K562 (cell line): ENCODE measurements around the gene C16orf74. TPM values are rescaled to one million over a fixed set of nuclear protein-coding genes. Genes with fewer than 3 reads are reported as not detected.

Experiments used
- ATAC-seq: fragments of 200-7000 bp; cut with Tn5 transposase; 3 replicates; pipeline ENCODE4 v1.9.1; 2020; ENCODE audit warnings: moderate library complexity
- BruUV-seq: library from RNA; stranded (reverse); fragments of 400-500 nt; replicated peaks from 2 replicates; lab custom pipeline; 2021; lab: Mats Ljungman, UMichigan
- CTCF ChIA-PET: fragments of 300-600 bp; formaldehyde crosslinking; extraction: SDS; loops from one replicate; lab custom pipeline; 2021; ENCODE audit warnings: low intra/inter-chr PET ratio; lab: Yijun Ruan, JAX
- POLR2A ChIA-PET: fragments of 300-600, 350-650 bp; sonication (Branson Sonifier 250); formaldehyde crosslinking; extraction: SDS; loops from one replicate; lab custom pipeline; 2021; ENCODE audit warnings: antibody characterized with exemption, inconsistent platforms; lab: Yijun Ruan, JAX
- DNase-seq, 4 experiments: peaks; one replicate each; pipeline versions ENCODE4 v3.0.0 to v3.0.0-alpha.2; 2011 to 2018; ENCODE audit warnings: low spot score in 3 of 4, mixed read lengths in 3 of 4; ENCODE audit errors: extremely low read depth in 1 of 4
- FAIRE-seq: peaks from 2 replicates; lab custom pipeline; 2011; peaks lifted over from hg19 to GRCh38; lab: Jason Lieb, UNC
- H2AFZ ChIP-seq: 2 replicates; pipeline ENCODE4 v1.6.0; 2011; ENCODE audit warnings: low read depth, low read length, control low read depth, inconsistent platforms
- H3K27ac ChIP-seq: fragments of 200-600 bp; 3 replicates; pipeline ENCODE4 v1.8.0; 2011; ENCODE audit warnings: low read depth, mild to moderate bottlenecking, control low read depth, inconsistent platforms, low read length, moderate library complexity, mixed read lengths; ENCODE audit errors: extremely low read depth
- H3K27me3 ChIP-seq, 2 experiments: fragments of 300-600 bp in 1 of 2; 2 replicates in 1 of 2; 3 replicates in 1 of 2; pipeline versions ENCODE4 v1.6.0 to v1.8.0; 2011; ENCODE audit warnings: inconsistent platforms in 2 of 2, low read length in 2 of 2, mild to moderate bottlenecking in 1 of 2, mixed read lengths in 1 of 2, moderate library complexity in 1 of 2; ENCODE audit not compliant: control insufficient read depth in 2 of 2, insufficient read depth in 2 of 2
- H3K36me3 ChIP-seq: fragments of 300-600 bp; 3 replicates; pipeline ENCODE4 v1.8.0; 2011; ENCODE audit warnings: mild to moderate bottlenecking, low read length, inconsistent platforms; ENCODE audit not compliant: control insufficient read depth, insufficient read depth
- H3K4me1 ChIP-seq, 2 experiments: fragments of 200-600 bp in 1 of 2; replicated peaks in 1 of 2; 2 replicates in 1 of 2; 3 replicates in 1 of 2; pipeline versions ENCODE4 v1.5.1 to v1.8.0; 2011; ENCODE audit warnings: inconsistent platforms in 2 of 2, low read length in 2 of 2, mild to moderate bottlenecking in 1 of 2, mixed read lengths in 1 of 2, moderate library complexity in 1 of 2; ENCODE audit not compliant: control insufficient read depth in 2 of 2, insufficient read depth in 2 of 2
- H3K4me2 ChIP-seq: 2 replicates; pipeline ENCODE4 v1.6.1; 2011; ENCODE audit warnings: low read length, control low read depth, inconsistent platforms, mixed read lengths; ENCODE audit not compliant: insufficient read depth
- H3K4me3 ChIP-seq: fragments of 200-600 bp; sonication (generic), shearing (Covaris generic); 2 replicates; pipeline ENCODE4 v1.5.1; 2016; ENCODE audit warnings: control low read depth, inconsistent platforms
- H3K79me2 ChIP-seq: fragments of 200-600 bp; 3 replicates; pipeline ENCODE4 v1.8.0; 2011; ENCODE audit warnings: low read length, inconsistent platforms; ENCODE audit not compliant: control insufficient read depth, insufficient read depth
- H3K9ac ChIP-seq, 2 experiments: 2 replicates each; pipeline versions ENCODE4 v1.6.0 to v1.6.1; 2011; ENCODE audit warnings: low read depth in 2 of 2, low read length in 2 of 2, control low read depth in 1 of 2, inconsistent platforms in 1 of 2, mild to moderate bottlenecking in 1 of 2, mixed read lengths in 1 of 2; ENCODE audit not compliant: insufficient read depth in 1 of 2
- H3K9me1 ChIP-seq: one replicate; pipeline ENCODE4 v1.6.0; 2011; ENCODE audit warnings: inconsistent platforms, mild to moderate bottlenecking, low read length, moderate library complexity; ENCODE audit not compliant: control insufficient read depth, insufficient read depth
- H3K9me3 ChIP-seq: replicated peaks from 2 replicates; pipeline ENCODE4 v1.5.1; 2011; ENCODE audit warnings: low read depth, low read length, inconsistent platforms; ENCODE audit not compliant: control insufficient read depth, insufficient read depth
- H4K20me1 ChIP-seq: replicated peaks from 2 replicates; pipeline ENCODE4 v1.6.1; 2011; ENCODE audit warnings: low read length, inconsistent platforms, mixed read lengths; ENCODE audit not compliant: control insufficient read depth, insufficient read depth
- BCLAF1 ChIP-seq, 2 experiments: fragments of 450-650 bp in 1 of 2; IDR thresholded peaks; 2 replicates each; pipeline ENCODE4 v1.6.1; 2011 to 2017; ENCODE audit warnings: low read depth in 2 of 2, antibody characterized with exemption in 1 of 2, borderline replicate concordance in 1 of 2, low read length in 1 of 2, mild to moderate bottlenecking in 1 of 2, mixed read lengths in 1 of 2; ENCODE audit not compliant: control insufficient read depth in 1 of 2
- BDP1 ChIP-seq: IDR thresholded peaks from 3 replicates; pipeline ENCODE4 v1.6.1; 2011; ENCODE audit not compliant: insufficient read length, insufficient read depth
- ILK ChIP-seq: fragments of 450-650 bp; IDR thresholded peaks from 2 replicates; pipeline ENCODE4 v1.6.1; 2016; ENCODE audit warnings: missing genetic modification characterization, low read depth, mild to moderate bottlenecking, missing compliant biosample characterization, moderate library complexity, borderline replicate concordance
- MYBL2 ChIP-seq, 2 experiments: fragments of 450-650 bp in 1 of 2; sonication (generic) in 1 of 2; formaldehyde crosslinking in 1 of 2; IDR thresholded peaks; 2 replicates each; pipeline versions ENCODE4 v1.6.1 to v1.8.1; 2017 to 2022; ENCODE audit warnings: borderline replicate concordance in 1 of 2, inconsistent platforms in 1 of 2, low read depth in 1 of 2, mild to moderate bottlenecking in 1 of 2, missing genetic modification reagents in 1 of 2, moderate library complexity in 1 of 2
- NR1H2 ChIP-seq: sonication (generic); formaldehyde crosslinking; IDR thresholded peaks from 2 replicates; pipeline ENCODE4 v1.4.0; 2020; ENCODE audit warnings: mild to moderate bottlenecking, missing genetic modification reagents
- TAF1 ChIP-seq: IDR thresholded peaks from 2 replicates; pipeline ENCODE4 v1.6.1; 2011; ENCODE audit warnings: mild to moderate bottlenecking, low read length, moderate library complexity; ENCODE audit not compliant: insufficient read depth, control insufficient read depth, severe bottlenecking; ENCODE audit errors: extremely low read depth
- TRIM24 ChIP-seq, 2 experiments: fragments of 450-650 bp; IDR thresholded peaks; 2 replicates each; pipeline ENCODE4 v1.6.1; 2016
- ZNF121 ChIP-seq: sonication (generic); formaldehyde crosslinking; conservative IDR thresholded peaks from 2 replicates; pipeline ENCODE4 v1.8.0; 2022; ENCODE audit warnings: missing genetic modification reagents
- ZNF347 ChIP-seq: fragments of 450-650 bp; formaldehyde crosslinking; IDR thresholded peaks from 2 replicates; pipeline ENCODE4 v1.4.0; 2020; ENCODE audit warnings: low read depth, mild to moderate bottlenecking, moderate library complexity
- WGBS: fragments of 100-300 bp; shearing (Covaris generic); methylation state at CpG from one replicate; pipeline ENCODE4 v1.1.6; 2016; ENCODE audit warnings: low coverage, mixed read lengths; ENCODE audit not compliant: insufficient coverage; ENCODE audit errors: missing lambda C conversion rate; 5-methylcytosine and 5-hydroxymethylcytosine counted together
- in situ Hi-C: fragments of 300-500 bp; cut with MboI; formaldehyde crosslinking; loops from 4 replicates; pipeline ENCODE4 v1.15.0; 2018; ENCODE audit warnings: inconsistent platforms, mixed read lengths
- intact Hi-C: fragments of 100-400 bp; cut with micrococcal nuclease; formaldehyde crosslinking; loops from 2 replicates; pipeline ENCODE4 v1.14.2; 2022
- polyA plus RNA-seq, 8 experiments: library from polyadenylated mRNA; depleted of rRNA in 4 of 8; stranded (reverse) in 5 of 8; unstranded in 3 of 8; fragments of >200 nt; fragmentation: Nextera tagmentation in 2 of 8; fragmentation: Illumina TruSeq in 1 of 8; extraction: Ambion mirVana in 2 of 8; extraction: Trizol in 1 of 8; gene quantifications; 2 replicates each; pipeline versions ENCODE4 v1.2.1 to v1.2.3, GENCODE V29; 2011 to 2014; ENCODE audit warnings: inconsistent platforms in 1 of 8, missing spikeins in 1 of 8
- total RNA-seq, 7 experiments: library from RNA; depleted of rRNA in 6 of 7; stranded (reverse); fragments of >200 nt in 6 of 7; fragmentation: Illumina TruSeq in 2 of 7; extraction: Trizol in 2 of 7; gene quantifications; 2 replicates each; pipeline versions ENCODE4 v1.2.1 to v1.2.3, GENCODE V29; 2011 to 2021; ENCODE audit warnings: low replicate concordance in 1 of 7

Gene C16orf74
- total and polyA plus RNA-seq, 9 of the 15 experiments (the other 6 are each of a cell fraction or from before 2014, with no cell fraction given), result not detected

GRCh38 chr16:85785927-85786326 lies 35.0 kb upstream of the C16orf74 start (continued):
- no peak for TF ChIP-seq BCLAF1 (IDR thresholded peaks at IDR 0.05; ENCODE audit: borderline replicate concordance in 1 of 2, control insufficient read depth in 1 of 2, low read depth in 2 of 2, low read length in 1 of 2)
- no peak for TF ChIP-seq BDP1
- TF ChIP-seq TAF1, result no peak

GRCh38 chr16:85784813-85785212 lies 33.9 kb upstream of the C16orf74 start:
- FAIRE-seq, result no peak
- H2AFZ ChIP-seq, result no peak overlapping the region
- no TSS peak for BruUV-seq
- in situ Hi-C loops (no loop called here), intact Hi-C loops (no loop called here)
- POLR2A ChIA-PET, result interaction anchor here (0.6 kb wide), 1 partner anchor 62 kb away, joined by 4 read pairs; no protein-coding TSS in a partner anchor
- no peak for ATAC-seq
- H3K4me2 ChIP-seq, result no peak overlapping the region
- no peak for TF ChIP-seq NR1H2 (CRISPR knock-in tag)
- TF ChIP-seq ILK (tag), result no peak
- TF ChIP-seq ZNF347 (CRISPR knock-in tag), result no peak
- TF ChIP-seq TRIM24 (IDR thresholded peaks at IDR 0.05), result no peak
- peak; percentile 50; the same call in 1 of the 2 replicates for TF ChIP-seq ZNF121
- no peak for TF ChIP-seq MYBL2 (IDR thresholded peaks at IDR 0.05; ENCODE audit: low read depth)
- TF ChIP-seq MYBL2 (CRISPR knock-in tag; IDR thresholded peaks at IDR 0.05; ENCODE audit: borderline replicate concordance), result no peak
- H4K20me1 ChIP-seq, result peaks cover 14% of the 10 kb centered on the region
- CTCF ChIA-PET, result no interaction called here
- 93% methylated on average over 2 of the region's 2 CpGs for WGBS
- no peak overlapping the region for H3K27ac ChIP-seq
- H3K36me3 ChIP-seq, result peaks cover 86% of the 10 kb centered on the region; the same call in 2 of the 3 replicates
- H3K9me1 ChIP-seq, result no peaks in the 10 kb centered on the region
- no peaks in the 10 kb centered on the region for H3K4me1 ChIP-seq
- H3K9me3 ChIP-seq, result no peaks in the 10 kb centered on the region
- no peak overlapping the region for H3K9ac ChIP-seq
- H3K27me3 ChIP-seq, result no peaks in the 10 kb centered on the region
- H3K4me3 ChIP-seq, result no peak overlapping the region
- DNase-seq, result no peak
- H3K79me2 ChIP-seq, result peaks cover 6% of the 10 kb centered on the region; the same call in 2 of the 3 replicates
